ENCODE data around the gene ITPR1.
"Not testable (repeated sequence)": the region's sequence is repeated elsewhere in the genome, so short reads cannot be mapped to it uniquely, and the experiment has no call there.

Gene ITPR1

DNA sequence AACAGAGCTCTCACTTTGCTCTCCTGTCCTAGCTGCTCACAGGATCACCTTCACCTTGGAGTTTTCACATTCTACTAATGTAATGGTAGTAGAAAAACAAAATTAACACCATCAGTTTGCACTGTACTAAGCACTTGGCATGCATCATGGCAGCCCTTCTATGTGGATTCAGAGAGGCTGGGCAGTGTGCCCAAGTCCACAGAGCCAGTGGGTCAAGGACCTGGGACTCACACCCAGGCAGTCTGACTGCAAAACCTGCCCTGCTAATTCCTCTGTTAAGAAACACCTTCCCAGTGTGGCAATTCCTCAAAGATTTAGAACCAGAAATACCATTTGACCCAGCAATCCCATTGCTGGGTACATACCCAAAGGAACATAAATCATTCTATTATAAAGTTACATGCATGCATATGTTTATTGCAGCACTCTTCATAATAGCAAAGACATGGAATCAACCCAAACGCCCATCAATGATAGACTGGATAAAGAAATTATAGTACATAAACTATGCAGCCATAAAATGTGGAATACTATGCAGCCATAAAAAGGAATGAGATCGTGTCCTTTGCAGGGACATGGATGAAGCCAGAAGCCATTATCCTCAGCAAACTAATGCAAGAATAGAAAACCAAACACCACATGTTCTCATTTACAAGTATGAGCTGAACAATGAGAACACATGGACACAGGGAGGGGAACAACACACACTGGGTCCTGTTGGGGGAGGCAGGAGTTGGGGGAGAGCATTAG, 269.5 kb downstream of the ITPR1 start:
- not testable (repeated sequence) for H2BK120ac ChIP-seq (ENCODE audit: low read depth, low read length); H4K8ac ChIP-seq (ENCODE audit: low read length); H3K27ac ChIP-seq (ENCODE audit: low read length, poor library complexity, severe bottlenecking); H2BK12ac ChIP-seq (ENCODE audit: low read length in 2 of 2); DNase-seq; H3K4me2 ChIP-seq (ENCODE audit: low read length, poor library complexity, severe bottlenecking); H3K9ac ChIP-seq (ENCODE audit: low read length); H2AK5ac ChIP-seq (ENCODE audit: low read length, severe bottlenecking); H2BK15ac ChIP-seq (ENCODE audit: low read depth, poor library complexity, severe bottlenecking); H3K23ac ChIP-seq (ENCODE audit: low read length in 2 of 2); H2AFZ ChIP-seq (ENCODE audit: low read depth, low read length); H3K4me3 ChIP-seq (ENCODE audit: insufficient read depth in 1 of 2, low read depth in 1 of 2, low read length in 2 of 2); H4K91ac ChIP-seq (ENCODE audit: low read length); H3K4ac ChIP-seq (ENCODE audit: low read depth in 1 of 2, low read length in 2 of 2); H3K18ac ChIP-seq (ENCODE audit: low read depth in 1 of 2, low read length in 2 of 2); H3K79me1 ChIP-seq (replicated peaks; ENCODE audit: low read length, poor library complexity, severe bottlenecking); H3K14ac ChIP-seq (ENCODE audit: low read length in 2 of 2); H2BK5ac ChIP-seq (ENCODE audit: low read depth, low read length, poor library complexity, severe bottlenecking); H3K36me3 ChIP-seq (ENCODE audit: control insufficient read depth in 1 of 2, insufficient read depth in 2 of 2, low read depth in 1 of 2, low read length in 2 of 2)
- WGBS = 100% methylated on average over 1 of the region's 2 CpGs
- Histone ChIP-seq H3K27me3 (ENCODE audit: control insufficient read depth in 1 of 2, insufficient read depth in 1 of 2, low read length in 2 of 2) (peaks cover 0 to 16% of the 10 kb centered on the region in 2 experiments), H3K9me3 (ENCODE audit: control insufficient read depth, low read length) (peaks cover 14% of the 10 kb centered on the region), H3K4me1 (ENCODE audit: control insufficient read depth, insufficient read depth, low read depth, low read length) (peaks cover 11% of the 10 kb centered on the region)

DNA sequence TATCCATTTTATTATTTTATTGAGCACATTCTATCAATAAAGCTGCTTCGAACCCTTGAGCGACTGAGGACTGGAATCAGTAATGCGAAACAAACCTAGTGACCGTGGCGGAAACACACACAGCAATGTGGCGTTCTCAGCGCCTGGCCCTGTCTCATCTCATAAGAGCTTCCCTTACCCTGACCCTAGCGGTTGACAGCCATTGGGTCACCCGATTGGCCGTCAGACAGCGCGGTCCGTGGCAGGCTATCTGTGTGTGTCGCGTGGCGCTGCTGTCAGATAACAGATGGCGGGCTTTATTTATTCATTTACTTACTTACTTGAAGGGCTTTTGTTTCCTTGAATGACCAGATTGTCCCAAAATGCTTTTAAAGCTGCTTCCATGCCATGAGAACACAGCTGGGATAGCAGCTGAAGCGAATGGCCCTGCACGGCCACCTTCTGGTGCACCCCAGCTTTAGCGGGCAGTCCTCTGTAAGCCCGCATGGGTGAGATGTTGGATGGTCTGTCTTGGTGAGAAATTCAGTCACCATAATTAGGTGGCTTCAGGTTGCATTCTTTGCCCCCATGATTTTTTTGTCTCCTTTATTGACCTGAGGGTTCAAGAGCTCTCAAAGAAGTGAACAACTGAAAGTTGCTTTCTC, 270.6 kb downstream of the ITPR1 start:
- Histone ChIP-seq H3K9me3 (ENCODE audit: control insufficient read depth, low read length) (peaks cover 14% of the 10 kb centered on the region), H3K14ac (ENCODE audit: low read length in 2 of 2) (peak overlapping the region in 1 of 2 experiments; percentile 80), H3K23ac (ENCODE audit: low read length in 2 of 2) (no peak overlapping the region), H2BK120ac (ENCODE audit: low read depth, low read length) (no peak overlapping the region), H3K27ac (ENCODE audit: low read length, poor library complexity, severe bottlenecking) (no peak overlapping the region), H3K4me1 (ENCODE audit: control insufficient read depth, insufficient read depth, low read depth, low read length) (peaks cover 5% of the 10 kb centered on the region), H3K27me3 (ENCODE audit: control insufficient read depth in 1 of 2, insufficient read depth in 1 of 2, low read length in 2 of 2) (peaks cover 0 to 14% of the 10 kb centered on the region in 2 experiments), H3K36me3 (ENCODE audit: control insufficient read depth in 1 of 2, insufficient read depth in 2 of 2, low read depth in 1 of 2, low read length in 2 of 2) (no peaks in the 10 kb centered on the region), H2BK15ac (ENCODE audit: low read depth, poor library complexity, severe bottlenecking) (no peak overlapping the region), H2BK12ac (ENCODE audit: low read length in 2 of 2) (no peak overlapping the region), H3K4ac (ENCODE audit: low read depth in 1 of 2, low read length in 2 of 2) (no peak overlapping the region), H2BK5ac (ENCODE audit: low read depth, low read length, poor library complexity, severe bottlenecking) (no peak overlapping the region), H4K8ac (ENCODE audit: low read length) (no peak overlapping the region), H2AK5ac (ENCODE audit: low read length, severe bottlenecking) (no peak overlapping the region), H3K9ac (ENCODE audit: low read length) (no peak overlapping the region), H3K79me1 (replicated peaks; ENCODE audit: low read length, poor library complexity, severe bottlenecking) (no peaks in the 10 kb centered on the region), H2AFZ (ENCODE audit: low read depth, low read length) (no peak overlapping the region), H3K18ac (ENCODE audit: low read depth in 1 of 2, low read length in 2 of 2) (no peak overlapping the region), H3K4me2 (ENCODE audit: low read length, poor library complexity, severe bottlenecking) (no peak overlapping the region), H4K91ac (ENCODE audit: low read length) (no peak overlapping the region), H3K4me3 (ENCODE audit: insufficient read depth in 1 of 2, low read depth in 1 of 2, low read length in 2 of 2) (no peak overlapping the region)
- no peak for DNase-seq
- 96% methylated on average over 20 of the region's 21 CpGs for WGBS

DNA sequence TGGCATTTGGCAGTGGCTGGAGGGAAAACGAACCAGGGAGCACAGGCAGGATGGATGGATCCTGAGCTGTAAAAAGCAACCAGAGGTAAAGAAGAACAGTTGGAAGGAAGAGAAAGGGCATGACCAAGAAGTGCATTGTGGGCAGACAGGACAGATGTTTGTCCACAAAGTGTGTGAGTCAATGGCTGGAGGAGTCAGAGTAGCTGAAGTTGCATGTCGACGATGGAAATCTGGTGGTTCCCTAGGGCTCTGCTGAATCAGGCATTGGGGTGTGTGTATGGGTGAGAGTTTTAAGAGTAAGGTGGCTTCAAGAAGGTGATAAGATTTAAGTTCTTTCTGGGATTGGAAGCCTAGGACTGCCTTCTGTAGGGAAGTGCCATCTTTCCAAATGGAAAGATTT, 272.1 kb downstream of the ITPR1 start:
- no peak overlapping the region for H2AK5ac ChIP-seq (ENCODE audit: low read length, severe bottlenecking)
- no peak overlapping the region for H3K4me3 ChIP-seq (ENCODE audit: insufficient read depth in 1 of 2, low read depth in 1 of 2, low read length in 2 of 2)
- no peak overlapping the region for H2AFZ ChIP-seq (ENCODE audit: low read depth, low read length)
- H4K8ac ChIP-seq (ENCODE audit: low read length) = no peak overlapping the region
- no peak overlapping the region for H2BK120ac ChIP-seq (ENCODE audit: low read depth, low read length)
- H3K4me2 ChIP-seq (ENCODE audit: low read length, poor library complexity, severe bottlenecking) = no peak overlapping the region
- no peak overlapping the region for H2BK5ac ChIP-seq (ENCODE audit: low read depth, low read length, poor library complexity, severe bottlenecking)
- H4K91ac ChIP-seq (ENCODE audit: low read length) = no peak overlapping the region
- no peak overlapping the region for H3K27ac ChIP-seq (ENCODE audit: low read length, poor library complexity, severe bottlenecking)
- H3K79me1 ChIP-seq (replicated peaks; ENCODE audit: low read length, poor library complexity, severe bottlenecking) = no peaks in the 10 kb centered on the region
- H3K9ac ChIP-seq (ENCODE audit: low read length) = no peak overlapping the region
- no peak for DNase-seq
- H3K18ac ChIP-seq (ENCODE audit: low read depth in 1 of 2, low read length in 2 of 2) = no peak overlapping the region
- no peak overlapping the region for H3K23ac ChIP-seq (ENCODE audit: low read length in 2 of 2)
- peaks cover 0 to 3% of the 10 kb centered on the region in 2 experiments for H3K27me3 ChIP-seq (ENCODE audit: control insufficient read depth in 1 of 2, insufficient read depth in 1 of 2, low read length in 2 of 2)
- H3K4ac ChIP-seq (ENCODE audit: low read depth in 1 of 2, low read length in 2 of 2) = no peak overlapping the region
- no peak overlapping the region for H3K14ac ChIP-seq (ENCODE audit: low read length in 2 of 2)
- peaks cover 2% of the 10 kb centered on the region for H3K4me1 ChIP-seq (ENCODE audit: control insufficient read depth, insufficient read depth, low read depth, low read length)
- peaks cover 14% of the 10 kb centered on the region for H3K9me3 ChIP-seq (ENCODE audit: control insufficient read depth, low read length)
- WGBS = 90% methylated on average over 3 of the region's 3 CpGs
- no peak overlapping the region for H2BK12ac ChIP-seq (ENCODE audit: low read length in 2 of 2)
- H2BK15ac ChIP-seq (ENCODE audit: low read depth, poor library complexity, severe bottlenecking) = no peak overlapping the region
- no peaks in the 10 kb centered on the region for H3K36me3 ChIP-seq (ENCODE audit: control insufficient read depth in 1 of 2, insufficient read depth in 2 of 2, low read depth in 1 of 2, low read length in 2 of 2)

DNA sequence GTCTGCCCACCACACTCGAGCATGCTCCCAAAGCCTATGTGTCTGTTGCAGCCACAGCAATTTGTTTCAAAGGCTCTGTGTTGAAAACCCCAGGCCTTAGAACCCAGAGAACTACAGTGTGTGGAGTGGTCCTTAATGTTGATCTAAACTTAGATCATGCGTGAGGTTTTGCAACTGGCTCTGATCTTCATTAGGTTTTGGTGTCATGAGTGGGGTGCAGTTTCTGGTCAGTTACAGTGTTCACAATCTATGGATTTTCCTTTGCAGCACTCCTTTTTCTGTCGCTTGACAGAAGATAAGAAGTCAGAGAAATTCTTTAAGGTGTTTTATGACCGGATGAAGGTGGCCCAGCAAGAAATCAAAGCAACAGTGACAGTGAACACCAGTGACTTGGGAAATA, 273.1 kb downstream of the ITPR1 start:
- Histone ChIP-seq H3K9ac (ENCODE audit: low read length) (no peak overlapping the region), H3K4me3 (ENCODE audit: insufficient read depth in 1 of 2, low read depth in 1 of 2, low read length in 2 of 2) (no peak overlapping the region), H2BK120ac (ENCODE audit: low read depth, low read length) (no peak overlapping the region), H3K9me3 (ENCODE audit: control insufficient read depth, low read length) (peaks cover 14% of the 10 kb centered on the region), H3K27me3 (ENCODE audit: control insufficient read depth in 1 of 2, insufficient read depth in 1 of 2, low read length in 2 of 2) (no peaks in the 10 kb centered on the region), H3K4ac (ENCODE audit: low read depth in 1 of 2, low read length in 2 of 2) (no peak overlapping the region), H3K23ac (ENCODE audit: low read length in 2 of 2) (no peak overlapping the region), H3K36me3 (ENCODE audit: control insufficient read depth in 1 of 2, insufficient read depth in 2 of 2, low read depth in 1 of 2, low read length in 2 of 2) (no peaks in the 10 kb centered on the region), H3K79me1 (replicated peaks; ENCODE audit: low read length, poor library complexity, severe bottlenecking) (no peaks in the 10 kb centered on the region), H2BK15ac (ENCODE audit: low read depth, poor library complexity, severe bottlenecking) (no peak overlapping the region), H4K8ac (ENCODE audit: low read length) (no peak overlapping the region), H4K91ac (ENCODE audit: low read length) (no peak overlapping the region), H2AFZ (ENCODE audit: low read depth, low read length) (no peak overlapping the region), H2BK12ac (ENCODE audit: low read length in 2 of 2) (no peak overlapping the region), H3K27ac (ENCODE audit: low read length, poor library complexity, severe bottlenecking) (no peak overlapping the region), H2BK5ac (ENCODE audit: low read depth, low read length, poor library complexity, severe bottlenecking) (no peak overlapping the region), H3K18ac (ENCODE audit: low read depth in 1 of 2, low read length in 2 of 2) (no peak overlapping the region), H3K4me1 (ENCODE audit: control insufficient read depth, insufficient read depth, low read depth, low read length) (peaks cover 2% of the 10 kb centered on the region), H3K4me2 (ENCODE audit: low read length, poor library complexity, severe bottlenecking) (no peak overlapping the region), H3K14ac (ENCODE audit: low read length in 2 of 2) (no peak overlapping the region), H2AK5ac (ENCODE audit: low read length, severe bottlenecking) (no peak overlapping the region)
- no peak for DNase-seq
- 97% methylated on average over 4 of the region's 4 CpGs for WGBS

Data from mesenchymal stem cell (in vitro differentiated cells and primary cell).